ENCODE results near the gene HYAL3. TPM values are rescaled to one million over a fixed set of nuclear protein-coding genes. Genes with fewer than 3 reads are reported as not detected.

The HYAL3 gene
- total and polyA plus RNA-seq, 2 of the 13 experiments (the other 11 are each of a cell fraction or from before 2014, with no cell fraction given) = 5.5 to 10.4 TPM

DNA sequence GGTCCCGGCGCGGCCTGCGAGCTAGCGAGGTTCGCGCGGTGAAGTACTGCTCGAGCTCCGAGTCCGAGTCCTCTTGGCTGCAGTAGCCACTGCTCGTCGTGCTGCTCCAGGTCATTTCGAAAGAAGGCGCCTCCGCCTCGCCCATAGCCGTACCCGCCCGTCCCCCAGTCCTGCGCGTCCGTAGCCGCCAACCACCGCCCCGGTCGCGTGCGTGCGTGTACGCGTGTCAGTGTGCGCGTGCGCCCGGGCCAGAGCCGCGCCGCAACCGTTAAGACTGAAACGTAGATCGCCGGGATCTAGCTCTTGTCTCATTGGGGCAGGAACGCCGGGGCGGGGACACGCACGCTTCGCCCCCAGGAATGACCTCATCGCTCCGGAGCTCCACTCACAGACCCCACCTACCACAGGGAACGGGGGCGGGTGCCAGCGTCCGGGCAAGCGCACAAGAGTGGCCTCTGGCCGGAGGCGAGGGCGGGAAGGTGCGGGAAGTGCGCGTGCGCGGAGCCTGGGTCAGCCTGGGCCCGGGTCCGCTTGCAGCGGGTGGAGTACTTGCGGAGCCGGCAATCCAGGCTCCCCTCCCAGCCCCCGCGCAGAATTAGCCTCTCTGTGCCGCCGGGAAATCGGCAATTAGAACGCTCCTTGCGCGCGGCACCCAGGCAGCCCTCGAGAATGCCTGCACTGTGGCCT is 38.1 kb upstream of the HYAL3 start (continued):
- TF ChIP-seq, protein P1, sequence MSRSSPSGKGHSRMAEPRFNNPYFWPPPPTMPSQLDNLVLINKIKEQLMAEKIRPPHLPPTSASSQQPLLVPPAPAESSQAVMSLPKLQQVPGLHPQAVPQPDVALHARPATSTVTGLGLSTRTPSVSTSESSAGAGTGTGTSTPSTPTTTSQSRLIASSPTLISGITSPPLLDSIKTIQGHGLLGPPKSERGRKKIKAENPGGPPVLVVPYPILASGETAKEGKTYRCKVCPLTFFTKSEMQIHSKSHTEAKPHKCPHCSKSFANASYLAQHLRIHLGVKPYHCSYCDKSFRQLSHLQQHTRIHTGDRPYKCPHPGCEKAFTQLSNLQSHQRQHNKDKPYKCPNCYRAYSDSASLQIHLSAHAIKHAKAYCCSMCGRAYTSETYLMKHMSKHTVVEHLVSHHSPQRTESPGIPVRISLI (CRISPR knock-in tag; IDR thresholded peaks at IDR 0.05; ENCODE audit: borderline replicate concordance) = no peak
- TF ChIP-seq ZNF296 (CRISPR knock-in tag; conservative IDR thresholded peaks at IDR 0.05) (peak; percentile 75; the same call in 1 of the 2 replicates), ARNT2 (CRISPR knock-in tag; IDR thresholded peaks at IDR 0.05; ENCODE audit: low read depth) (peak; percentile 91), JDP2 (CRISPR knock-in tag; IDR thresholded peaks at IDR 0.05; ENCODE audit: borderline replicate concordance) (no peak), NFKBIZ (CRISPR knock-in tag; IDR thresholded peaks at IDR 0.05) (no peak), ZMAT5 (CRISPR knock-in tag; IDR thresholded peaks at IDR 0.05; ENCODE audit: borderline replicate concordance, low read depth) (no peak), FOXK2 (IDR thresholded peaks at IDR 0.05) (no peak), ZBTB3 (CRISPR knock-in tag; IDR thresholded peaks at IDR 0.05; ENCODE audit: borderline replicate concordance, low read depth) (0 out of 2 replicates have a peak, but pooled peaks have one; percentile 30), RAD51 (IDR thresholded peaks at IDR 0.05; ENCODE audit: borderline replicate concordance) (no peak), ZC3H4 (CRISPR knock-in tag; IDR thresholded peaks at IDR 0.05; ENCODE audit: borderline replicate concordance) (no peak), ZNF34 (CRISPR knock-in tag; IDR thresholded peaks at IDR 0.05; ENCODE audit: borderline replicate concordance) (0 out of 2 replicates have a peak, but pooled peaks have one; percentile 66), TIGD3 (CRISPR knock-in tag; IDR thresholded peaks at IDR 0.05; ENCODE audit: borderline replicate concordance) (no peak; the same call in 1 of the 2 replicates), GFI1 (CRISPR knock-in tag; IDR thresholded peaks at IDR 0.05; ENCODE audit: borderline replicate concordance) (peak; percentile 13; the same call in 1 of the 2 replicates), CSRNP1 (CRISPR knock-in tag; IDR thresholded peaks at IDR 0.05) (peak; percentile 84), CSRNP2 (CRISPR knock-in tag; conservative IDR thresholded peaks at IDR 0.05; ENCODE audit: low read depth) (0 out of 2 replicates have a peak, but pooled peaks have one; percentile 22), ZNF749 (CRISPR knock-in tag; IDR thresholded peaks at IDR 0.05; ENCODE audit: borderline replicate concordance) (no peak), ZNF20 (CRISPR knock-in tag; IDR thresholded peaks at IDR 0.05) (no peak)
- TF ChIP-seq, protein P2, sequence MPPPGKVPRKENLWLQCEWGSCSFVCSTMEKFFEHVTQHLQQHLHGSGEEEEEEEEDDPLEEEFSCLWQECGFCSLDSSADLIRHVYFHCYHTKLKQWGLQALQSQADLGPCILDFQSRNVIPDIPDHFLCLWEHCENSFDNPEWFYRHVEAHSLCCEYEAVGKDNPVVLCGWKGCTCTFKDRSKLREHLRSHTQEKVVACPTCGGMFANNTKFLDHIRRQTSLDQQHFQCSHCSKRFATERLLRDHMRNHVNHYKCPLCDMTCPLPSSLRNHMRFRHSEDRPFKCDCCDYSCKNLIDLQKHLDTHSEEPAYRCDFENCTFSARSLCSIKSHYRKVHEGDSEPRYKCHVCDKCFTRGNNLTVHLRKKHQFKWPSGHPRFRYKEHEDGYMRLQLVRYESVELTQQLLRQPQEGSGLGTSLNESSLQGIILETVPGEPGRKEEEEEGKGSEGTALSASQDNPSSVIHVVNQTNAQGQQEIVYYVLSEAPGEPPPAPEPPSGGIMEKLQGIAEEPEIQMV (CRISPR knock-in tag; IDR thresholded peaks at IDR 0.05; ENCODE audit: low read depth) = peak; percentile 69; the same call in 1 of the 2 replicates
- TF ChIP-seq, protein P3, sequence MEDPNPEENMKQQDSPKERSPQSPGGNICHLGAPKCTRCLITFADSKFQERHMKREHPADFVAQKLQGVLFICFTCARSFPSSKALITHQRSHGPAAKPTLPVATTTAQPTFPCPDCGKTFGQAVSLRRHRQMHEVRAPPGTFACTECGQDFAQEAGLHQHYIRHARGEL (CRISPR knock-in tag; IDR thresholded peaks at IDR 0.05) = 0 out of 2 replicates have a peak, but pooled peaks have one; percentile 25
